PC-3 (cell line): ENCODE data around the gene CMTM6. TPM values are rescaled to one million over a fixed set of nuclear protein-coding genes. Genes with fewer than 3 reads are reported as not detected.
A peak's percentile ranks its signal among the peaks of the same experiment; 100 is the strongest.
"Not testable (repeated sequence)": the region's sequence is repeated elsewhere in the genome, so short reads cannot be mapped to it uniquely, and the experiment has no call there.

Experiments
- ATAC-seq: fragments of 200-7000 bp; cut with Tn5 transposase; 2 replicates; pipeline ENCODE4 v1.9.1; 2020; ENCODE audit warnings: mild to moderate bottlenecking, moderate library complexity
- BruUV-seq: library from RNA; stranded (reverse); fragments of 400-500 nt; replicated peaks from 2 replicates; lab custom pipeline; 2021; lab: Mats Ljungman, UMichigan
- CTCF ChIA-PET: fragments of 300-600 bp; sonication (Branson Sonifier 250); formaldehyde crosslinking; loops from one replicate; lab custom pipeline; 2022; ENCODE audit warnings: antibody characterized with exemption; lab: Charles Lee
- POLR2A ChIA-PET: fragments of 300-600 bp; sonication (Branson Sonifier 250); formaldehyde crosslinking; loops from one replicate; lab custom pipeline; 2022; ENCODE audit warnings: antibody characterized with exemption; ENCODE audit not compliant: unreplicated experiment; lab: Charles Lee
- DNase-seq: peaks from one replicate; pipeline ENCODE4 v3.0.0-alpha.2; 2015
- H2AFZ ChIP-seq: fragments of 300-600 bp; sonication (generic); 2 replicates; pipeline ENCODE4 v1.6.0; 2016; ENCODE audit warnings: antibody characterized with exemption, low read length
- H3F3A ChIP-seq: fragments of 300-600 bp; sonication (generic); one replicate; pipeline ENCODE4 v1.6.0; 2017; ENCODE audit warnings: antibody characterized with exemption, low read length, control low read depth, mild to moderate bottlenecking; ENCODE audit not compliant: unreplicated experiment
- H3K27ac ChIP-seq: fragments of 300-600 bp; sonication (generic); 2 replicates; pipeline ENCODE4 v1.5.1; 2016; ENCODE audit warnings: mild to moderate bottlenecking, low read length
- H3K27me3 ChIP-seq: fragments of 300-600 bp; sonication (generic); 2 replicates; pipeline ENCODE4 v1.6.1; 2016; ENCODE audit warnings: low read length, mixed read lengths
- H3K36me3 ChIP-seq: fragments of 300-600 bp; sonication (generic); 2 replicates; pipeline ENCODE4 v1.6.1; 2016; ENCODE audit warnings: low read depth, mixed run types, low read length, mixed read lengths
- H3K4me1 ChIP-seq: fragments of 300-600 bp; sonication (generic); 2 replicates; pipeline ENCODE4 v1.5.1; 2016; ENCODE audit warnings: low read length; ENCODE audit not compliant: insufficient read depth
- H3K4me2 ChIP-seq: fragments of 300-600 bp; sonication (generic); 2 replicates; pipeline ENCODE4 v1.6.0; 2016; ENCODE audit warnings: low read length
- H3K4me3 ChIP-seq: fragments of 300-600 bp; sonication (generic); 2 replicates; pipeline ENCODE4 v1.5.1; 2016; ENCODE audit warnings: mild to moderate bottlenecking, low read length, mixed read lengths
- H3K79me2 ChIP-seq: fragments of 300-600 bp; sonication (generic); 2 replicates; pipeline ENCODE4 v1.6.1; 2017; ENCODE audit warnings: low read length, mixed read lengths
- H3K9ac ChIP-seq: fragments of 300-600 bp; sonication (generic); 2 replicates; pipeline ENCODE4 v1.6.0; 2016; ENCODE audit warnings: mild to moderate bottlenecking, low read length
- H3K9me2 ChIP-seq: fragments of 300-600 bp; sonication (generic); replicated peaks from 2 replicates; pipeline ENCODE4 v1.6.1; 2016; ENCODE audit warnings: mixed run types, low read length, mixed read lengths
- H3K9me3 ChIP-seq: fragments of 300-600 bp; sonication (generic); 2 replicates; pipeline ENCODE4 v1.6.1; 2016; ENCODE audit warnings: low read length, mixed read lengths
- H4K20me1 ChIP-seq: fragments of 300-600 bp; sonication (generic); 2 replicates; pipeline ENCODE4 v1.6.1; 2016; ENCODE audit warnings: low read length, mixed read lengths
- CTCF ChIP-seq: fragments of 300-600 bp; sonication (generic); conservative IDR thresholded peaks from 2 replicates; pipeline ENCODE4 v1.5.1; 2017; ENCODE audit warnings: antibody characterized with exemption, low read depth, mild to moderate bottlenecking, low read length
- EZH2 ChIP-seq: fragments of 300-600 bp; sonication (generic); IDR thresholded peaks from one replicate; pipeline ENCODE4 v1.6.1; 2017; ENCODE audit warnings: antibody characterized with exemption, mild to moderate bottlenecking, low read length; ENCODE audit not compliant: unreplicated experiment
- EZH2phosphoT487 ChIP-seq: fragments of 300-600 bp; sonication (generic); IDR thresholded peaks from 2 replicates; pipeline ENCODE4 v1.6.1; 2018; ENCODE audit warnings: mild to moderate bottlenecking, antibody characterized with exemption, low read length, borderline replicate concordance
- intact Hi-C: fragments of 100-400 bp; cut with micrococcal nuclease; formaldehyde crosslinking; loops from 2 replicates; pipeline ENCODE4 v1.9.0; 2023
- total RNA-seq: library from RNA; depleted of rRNA; stranded (reverse); fragments of >200 nt; gene quantifications from 2 replicates; pipeline ENCODE4 v1.2.3, GENCODE V29; 2014

CMTM6 gene
- total RNA-seq, 1 experiment from 2014 or later, result 67.4 TPM

- H4K20me1 ChIP-seq, result no peaks in the 10 kb centered on the region
- peak overlapping the region; percentile 77; the same call in 1 of the 2 replicates for H2AFZ ChIP-seq
- no peak overlapping the region for H3K9ac ChIP-seq
- BruUV-seq, result no TSS peak
- H3K27ac ChIP-seq, result no peak overlapping the region
- peaks cover 33% of the 10 kb centered on the region for H3K4me1 ChIP-seq
- ChIA-PET CTCF (interaction anchor here (0.5 to 1.1 kb wide), 13 partner anchors 13 to 779 kb away, joined by 3 to 11 read pairs (median 4); partner anchors contain the start of gene CMTM7), POLR2A (no interaction called here)
- peaks cover 5% of the 10 kb centered on the region for H3F3A ChIP-seq
- peaks cover 13% of the 10 kb centered on the region for H3K36me3 ChIP-seq
- peak overlapping the region; percentile 73 for H3K4me2 ChIP-seq
- ATAC-seq (peak; percentile 54), DNase-seq (peak; percentile 87)
- H3K27me3 ChIP-seq, result no peaks in the 10 kb centered on the region
- peak; percentile 96 for TF ChIP-seq CTCF
- TF ChIP-seq EZH2, result no peak
- TF ChIP-seq EZH2phosphoT487, result no peak
- H3K9me3 ChIP-seq, result no peaks in the 10 kb centered on the region
- no peak overlapping the region for H3K4me3 ChIP-seq
- H3K79me2 ChIP-seq, result peaks cover 12% of the 10 kb centered on the region
- intact Hi-C loops, result loop anchor here (1.0 to 5.0 kb wide), 4 partner anchors 68 to 291 kb away; no protein-coding TSS in a partner anchor
- H3K9me2 ChIP-seq, result no peaks in the 10 kb centered on the region
These were observed 35.1 kb downstream of the CMTM6 start for GRCh38 chr3:32467333-32468070.

- POLR2A ChIA-PET, ATAC-seq, CTCF ChIA-PET, H3F3A ChIP-seq, H3K4me2 ChIP-seq, H3K9me3 ChIP-seq, H3K9me2 ChIP-seq, H3K27ac ChIP-seq, H4K20me1 ChIP-seq, H3K9ac ChIP-seq, H2AFZ ChIP-seq, DNase-seq, H3K4me3 ChIP-seq, H3K27me3 ChIP-seq, BruUV-seq: not testable (repeated sequence)
- Histone ChIP-seq H3K4me1 (peaks cover 32% of the 10 kb centered on the region), H3K36me3 (peaks cover 11% of the 10 kb centered on the region), H3K79me2 (peaks cover 12% of the 10 kb centered on the region)
- intact Hi-C loops, result loop anchor here (5.0 kb wide), 1 partner anchor 170 kb away; no protein-coding TSS in a partner anchor
These were observed 35.8 kb downstream of the CMTM6 start for GRCh38 chr3:32466808-32467207.

GRCh38 chr3:32464726-32465125 is 37.9 kb downstream of the CMTM6 start:
- H3K4me2 ChIP-seq, H3K36me3 ChIP-seq, H4K20me1 ChIP-seq, BruUV-seq, DNase-seq, ATAC-seq, H3K9me3 ChIP-seq, H3K27ac ChIP-seq, H3F3A ChIP-seq, H3K79me2 ChIP-seq, H3K27me3 ChIP-seq, POLR2A ChIA-PET, CTCF ChIA-PET, H2AFZ ChIP-seq, H3K9ac ChIP-seq, H3K9me2 ChIP-seq, H3K4me3 ChIP-seq: not testable (repeated sequence)
- intact Hi-C loops, result loop anchor here (5.0 kb wide), 1 partner anchor 167 kb away; no protein-coding TSS in a partner anchor
- H3K4me1 ChIP-seq, result peaks cover 23% of the 10 kb centered on the region

- H3K4me2 ChIP-seq, POLR2A ChIA-PET, H3K27ac ChIP-seq, H3K9me3 ChIP-seq, H3K9me2 ChIP-seq, H3K27me3 ChIP-seq, DNase-seq, H3F3A ChIP-seq, H3K79me2 ChIP-seq, H3K9ac ChIP-seq, H2AFZ ChIP-seq, CTCF ChIA-PET, H4K20me1 ChIP-seq, H3K36me3 ChIP-seq, H3K4me3 ChIP-seq, ATAC-seq, intact Hi-C loops: not testable (repeated sequence)
- BruUV-seq, result TSS peak; percentile 3
- H3K4me1 ChIP-seq, result peaks cover 10% of the 10 kb centered on the region
These were observed 39.2 kb downstream of the CMTM6 start for GRCh38 chr3:32463415-32463814.

GRCh38 chr3:32462191-32462986 is 40.3 kb downstream of the CMTM6 start:
- DNase-seq, H3K4me2 ChIP-seq, H3K27me3 ChIP-seq, H3K27ac ChIP-seq, H3K36me3 ChIP-seq, ATAC-seq, CTCF ChIA-PET, H3F3A ChIP-seq, H3K9me2 ChIP-seq, H4K20me1 ChIP-seq, intact Hi-C loops, H3K4me1 ChIP-seq, H3K4me3 ChIP-seq, BruUV-seq, H3K79me2 ChIP-seq, H3K9ac ChIP-seq, H2AFZ ChIP-seq, POLR2A ChIA-PET, H3K9me3 ChIP-seq: not testable (repeated sequence)
